DOHH2 (cell line): ENCODE measurements around the gene USP20.

Experiments used
- CTCF ChIP-seq: fragments of 200-600 bp; sonication (generic); IDR thresholded peaks from one replicate; pipeline ENCODE4 v1.5.1; 2014; ENCODE audit warnings: antibody characterized with exemption, mild to moderate bottlenecking, low read depth, low read length; ENCODE audit not compliant: poor library complexity, severe bottlenecking
- EZH2phosphoT487 ChIP-seq: fragments of 200-600 bp; sonication (generic); IDR thresholded peaks from 2 replicates; pipeline ENCODE4 v1.6.1; 2017; ENCODE audit warnings: borderline replicate concordance, mild to moderate bottlenecking, antibody characterized with exemption, low read length, moderate library complexity, mixed read lengths

GRCh38 chr9:129869585-129870501, 34.6 kb downstream of the USP20 start:
- TF ChIP-seq CTCF (no peak), EZH2phosphoT487 (no peak)
